ENCODE measurements around the gene GSTO2.

The GSTO2 gene

DNA sequence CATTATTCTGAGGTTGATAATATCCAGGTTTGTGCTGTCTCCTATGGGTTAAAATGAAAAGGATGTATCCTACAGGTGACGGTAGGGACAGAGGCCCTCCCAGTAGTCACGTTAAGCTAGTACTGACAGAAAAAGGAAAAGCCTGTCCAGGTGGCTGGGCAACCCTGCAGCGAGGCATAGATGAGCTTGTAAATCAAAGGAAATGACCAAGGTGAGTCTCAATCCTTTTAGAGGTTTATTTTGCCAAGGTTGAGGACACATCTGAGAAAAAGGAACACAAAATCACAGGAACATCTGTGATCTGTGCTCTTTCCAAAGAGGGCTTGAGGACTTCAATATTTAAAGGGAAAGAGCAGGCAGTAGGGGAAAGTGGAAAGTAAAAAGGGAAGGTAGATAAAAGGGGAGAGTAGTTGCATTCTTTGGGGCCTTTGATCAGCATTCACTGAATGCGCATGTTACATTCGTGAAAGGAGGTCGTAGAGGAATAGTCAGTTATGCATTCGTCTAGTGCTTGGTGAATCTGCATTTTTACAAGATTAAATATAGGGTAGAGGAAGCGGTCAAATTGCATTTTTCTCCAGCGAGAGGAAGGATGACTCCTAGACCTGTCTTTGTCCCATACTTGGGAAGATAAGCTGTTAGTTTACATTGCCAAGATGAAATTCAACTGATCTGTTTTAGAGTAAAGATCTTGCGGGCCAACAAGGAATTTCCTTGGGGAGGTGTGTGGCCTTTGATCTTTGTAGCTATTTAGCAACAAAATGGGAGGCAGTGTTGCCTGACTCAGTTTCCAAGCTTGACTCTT, 15.2 kb upstream of the GSTO2 start:
- no peak for DNase-seq (ENCODE audit: low spot score)

DNA sequence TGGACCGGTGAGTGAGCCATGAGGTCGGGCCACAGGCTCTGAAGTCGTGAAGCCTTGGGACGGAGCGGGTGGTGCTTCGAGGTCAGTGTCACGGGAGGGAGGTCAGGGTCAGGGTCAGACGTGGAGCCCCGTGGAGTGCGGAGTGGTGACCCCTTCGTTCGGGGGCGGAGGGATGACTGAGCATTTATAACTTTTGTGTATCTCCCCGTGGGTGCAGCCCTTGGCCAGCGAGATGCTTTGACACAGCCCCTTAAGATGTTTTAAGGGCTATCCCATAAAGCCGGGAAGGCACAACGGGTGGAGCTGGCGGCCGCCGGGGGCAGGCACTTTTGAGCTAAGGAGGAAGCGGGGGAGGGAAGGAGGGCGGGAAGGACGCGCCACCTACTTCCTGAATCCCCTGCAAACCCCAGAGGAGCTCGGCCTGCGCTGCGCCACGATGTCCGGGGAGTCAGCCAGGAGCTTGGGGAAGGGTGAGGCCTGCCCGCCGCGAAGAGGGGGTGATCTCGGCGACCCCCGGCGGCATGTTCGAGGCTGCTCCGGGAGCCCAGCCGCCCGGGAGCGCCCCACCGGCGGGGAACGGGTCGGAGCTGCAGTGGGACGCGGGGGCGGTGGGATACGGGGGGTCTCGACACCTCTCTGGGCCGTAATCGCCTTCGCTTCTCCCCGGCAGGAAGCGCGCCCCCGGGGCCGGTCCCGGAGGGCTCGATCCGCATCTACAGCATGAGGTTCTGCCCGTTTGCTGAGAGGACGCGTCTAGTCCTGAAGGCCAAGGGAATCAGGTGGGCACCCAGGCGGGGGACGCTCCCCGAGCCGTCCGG, 14.3 kb upstream of the GSTO2 start, which contains the start of gene GSTO1:
Gene GSTO1, plus strand, starts transcription at position 400 of the 818 bp plus-strand sequence. Its CDS starts 37 bp downstream, at position 437.
- peak; percentile 88 for DNase-seq (ENCODE audit: low spot score)

DNA sequence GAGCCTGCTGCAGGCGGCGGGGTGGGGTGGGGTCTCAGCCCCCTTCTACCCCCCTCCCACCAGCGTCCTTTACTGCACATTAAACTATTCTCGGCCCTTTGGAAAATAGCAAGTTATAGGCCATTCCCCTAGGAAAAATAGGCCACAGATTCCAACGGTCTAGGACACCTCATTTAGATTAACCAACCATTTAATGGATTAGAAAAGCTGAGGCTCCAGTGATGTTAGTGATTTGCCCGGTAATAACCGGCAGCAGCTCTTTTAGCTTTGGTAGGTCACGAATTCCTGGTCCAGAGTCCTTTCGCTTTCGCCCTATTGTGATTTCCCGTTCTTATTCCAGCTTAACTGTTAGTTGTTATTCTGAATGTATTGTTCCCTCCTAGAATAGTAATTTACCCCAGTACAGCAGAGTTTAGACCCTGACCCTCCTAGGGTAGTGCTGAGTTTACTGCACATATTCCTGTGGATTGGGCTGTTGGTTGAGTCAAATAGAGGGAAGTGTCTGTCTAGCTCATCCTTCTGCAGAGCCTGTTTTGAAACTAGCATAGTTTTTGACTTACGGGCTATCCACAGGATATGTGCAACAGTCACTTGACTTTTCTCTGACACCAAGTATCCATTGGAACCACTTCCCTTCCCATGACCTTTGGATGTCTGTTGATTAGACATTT, 13.5 kb upstream of the GSTO2 start:
- DNase-seq (ENCODE audit: low spot score) = peak; percentile 56

DNA sequence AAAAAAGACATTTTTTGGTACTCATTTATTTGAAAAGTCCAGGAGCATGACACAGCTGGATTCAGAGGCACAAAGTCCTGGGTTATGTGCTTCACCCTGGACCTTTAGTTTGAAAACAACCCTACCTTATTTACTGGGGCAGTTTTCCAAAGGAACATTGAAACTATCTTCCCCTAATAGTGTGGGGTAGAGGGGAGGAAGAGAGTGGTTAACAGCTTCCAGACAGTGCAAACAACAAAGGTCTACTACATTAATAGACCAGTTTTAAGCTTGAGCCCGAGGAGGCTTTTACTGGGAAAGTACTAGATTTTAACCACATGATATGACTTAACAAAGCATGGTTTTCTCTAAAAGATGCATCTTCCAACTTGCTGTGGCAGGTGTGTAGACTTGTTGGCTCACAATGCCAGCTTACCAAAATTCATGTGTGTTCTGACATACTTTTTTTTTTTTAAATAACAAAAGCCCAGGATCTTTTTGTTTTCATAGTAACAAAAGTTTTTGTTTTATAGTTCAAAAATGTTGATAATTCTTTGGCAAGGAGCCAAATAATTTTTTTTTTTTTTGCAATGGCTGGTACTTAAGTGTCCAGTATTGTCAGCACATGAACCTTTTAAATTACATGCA, 12.5 kb upstream of the GSTO2 start:
- no peak for DNase-seq (ENCODE audit: low spot score)

DNA sequence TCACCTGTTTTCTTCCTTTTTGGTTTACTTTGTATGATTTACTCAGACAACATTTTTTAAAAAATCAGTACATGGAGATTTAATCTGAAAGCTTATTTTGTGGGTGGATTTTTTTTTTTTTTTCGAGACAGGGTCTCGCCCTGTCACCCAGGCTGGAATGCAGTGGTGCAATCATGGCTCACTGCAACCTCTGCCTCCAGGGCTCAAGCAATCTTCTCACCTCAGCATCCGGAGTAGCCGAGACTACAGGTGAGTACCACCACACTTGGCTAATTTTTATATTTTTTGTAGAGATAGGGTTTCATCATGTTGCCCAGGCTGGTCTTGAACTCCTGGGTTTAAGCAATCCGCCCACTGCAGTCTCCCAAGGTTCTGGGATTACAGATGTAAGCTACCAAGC, 11.7 kb upstream of the GSTO2 start:
- DNase-seq (ENCODE audit: low spot score) = no peak

DNA sequence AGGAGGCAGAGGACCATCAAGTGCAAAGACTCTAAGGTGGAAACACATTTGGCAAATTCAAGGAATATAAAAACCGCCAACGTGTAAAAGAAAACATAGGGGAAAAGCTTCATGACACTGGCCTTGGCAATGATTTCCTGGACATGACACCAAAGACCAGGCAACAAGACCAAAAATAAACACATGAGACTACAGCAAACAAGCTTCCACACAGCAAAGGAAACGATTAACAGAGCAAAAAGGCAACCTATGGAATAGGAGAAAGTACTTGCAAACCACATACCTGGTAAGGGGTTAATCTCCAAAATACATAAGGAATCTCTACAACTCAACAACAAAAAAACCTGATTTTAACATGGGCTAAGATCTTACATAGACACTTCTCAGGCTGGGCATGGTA, 10.8 kb upstream of the GSTO2 start:
- no peak for DNase-seq (ENCODE audit: low spot score)

DNA sequence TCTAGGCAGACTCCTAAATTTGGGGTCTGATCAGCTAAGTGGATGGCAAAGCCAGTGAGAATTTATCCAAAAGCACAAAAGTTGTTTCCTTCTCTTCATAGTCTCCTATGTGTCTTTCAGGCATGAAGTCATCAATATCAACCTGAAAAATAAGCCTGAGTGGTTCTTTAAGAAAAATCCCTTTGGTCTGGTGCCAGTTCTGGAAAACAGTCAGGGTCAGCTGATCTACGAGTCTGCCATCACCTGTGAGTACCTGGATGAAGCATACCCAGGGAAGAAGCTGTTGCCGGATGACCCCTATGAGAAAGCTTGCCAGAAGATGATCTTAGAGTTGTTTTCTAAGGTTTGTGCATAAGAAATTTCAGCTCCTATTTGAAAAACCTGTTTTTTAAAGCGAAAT, 9.5 kb upstream of the GSTO2 start:
- no peak for DNase-seq (ENCODE audit: low spot score)

DNA sequence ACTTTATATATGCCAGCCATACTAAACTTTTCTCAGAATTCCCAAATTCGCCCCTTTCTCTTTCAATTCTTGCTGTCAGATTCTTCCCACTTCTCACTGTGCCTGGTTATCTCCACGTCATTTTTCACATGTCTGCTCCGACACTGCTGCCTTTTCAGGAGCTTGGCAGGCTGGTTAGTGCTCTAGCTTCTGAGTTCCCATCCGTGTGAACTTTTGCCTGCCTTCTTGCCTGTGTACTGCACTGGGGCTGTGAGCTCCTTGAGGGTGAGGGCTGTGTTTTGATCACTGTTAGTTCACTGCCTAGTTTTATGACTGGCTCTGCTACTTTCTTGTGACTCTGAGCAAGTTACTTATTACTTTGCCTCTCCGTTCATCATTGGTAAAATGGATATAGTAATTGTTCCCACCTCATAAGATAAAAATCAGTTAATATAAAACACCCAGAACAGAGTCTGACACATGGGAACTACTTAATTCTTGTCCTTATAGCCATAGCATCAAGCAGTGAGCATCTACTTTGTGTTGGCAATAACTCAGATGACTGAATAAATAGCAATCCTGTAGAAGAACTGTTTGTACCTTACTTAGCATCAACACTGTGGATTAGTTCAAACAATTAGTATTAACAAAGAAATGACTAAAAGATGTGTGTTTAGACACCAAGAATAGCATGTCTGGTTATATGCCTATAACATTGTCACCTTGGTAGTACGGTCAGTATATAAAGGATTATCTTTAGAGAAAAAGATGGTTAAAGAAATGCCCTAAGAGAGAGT, 8.8 kb upstream of the GSTO2 start:
- DNase-seq (ENCODE audit: low spot score) = no peak

DNA sequence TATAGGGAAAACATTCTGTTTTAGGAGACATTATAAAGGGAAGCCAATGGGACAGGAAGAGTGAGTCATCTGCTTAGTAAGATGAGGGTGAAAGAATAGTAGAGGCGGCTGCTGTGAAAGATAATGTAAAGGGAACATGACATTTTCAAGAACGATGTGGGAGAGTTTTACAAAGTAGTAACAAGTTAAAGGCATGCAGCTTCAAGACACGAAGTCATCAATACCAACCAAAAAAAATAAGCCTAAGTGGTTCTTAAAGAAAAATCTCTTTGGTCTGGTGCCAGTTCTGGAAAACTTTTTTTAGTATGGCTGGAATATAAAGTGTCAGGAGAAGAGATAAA, 8.2 kb upstream of the GSTO2 start:
- DNase-seq (ENCODE audit: low spot score) = no peak

DNA sequence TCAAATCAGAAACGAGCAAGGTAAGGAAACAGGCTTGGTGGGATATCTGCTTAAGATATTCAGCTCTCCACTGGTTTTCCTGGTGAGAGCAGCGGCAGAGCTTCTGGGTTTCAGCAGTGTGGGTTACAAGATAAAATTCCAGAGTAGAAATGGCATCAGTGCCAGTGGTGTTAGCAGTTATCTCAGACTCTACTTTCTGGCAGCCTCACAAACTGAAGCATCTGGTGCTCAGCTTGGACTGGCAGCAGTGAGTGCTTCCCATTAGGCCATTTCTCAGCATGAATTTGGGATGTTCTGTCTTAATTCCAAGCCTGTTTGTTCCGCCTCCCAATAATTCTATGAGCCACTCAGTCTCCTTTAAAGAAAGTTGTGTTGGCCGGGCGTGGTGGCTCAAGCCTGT, 6.9 kb upstream of the GSTO2 start:
- peak; percentile 39 for DNase-seq (ENCODE audit: low spot score)

DNA sequence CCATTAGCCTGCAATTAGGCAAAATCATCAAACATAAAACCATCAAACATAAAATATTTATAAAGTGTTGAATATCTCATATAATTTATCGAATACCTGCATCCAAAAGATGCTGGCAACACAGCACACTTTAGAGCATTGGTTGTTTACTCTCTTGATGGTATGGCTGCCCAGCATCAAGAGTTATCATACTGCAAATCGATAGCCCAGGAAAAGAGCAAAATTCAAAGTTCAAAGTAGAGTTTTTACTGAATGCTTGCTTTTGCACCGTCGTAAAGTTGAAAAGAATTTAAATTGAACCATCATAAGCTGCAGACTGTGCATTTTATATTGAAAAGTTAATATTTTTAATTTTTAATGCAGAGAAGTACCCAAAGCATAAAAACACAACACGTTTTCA, 4.2 kb upstream of the GSTO2 start:
- DNase-seq (ENCODE audit: low spot score) = no peak

DNA sequence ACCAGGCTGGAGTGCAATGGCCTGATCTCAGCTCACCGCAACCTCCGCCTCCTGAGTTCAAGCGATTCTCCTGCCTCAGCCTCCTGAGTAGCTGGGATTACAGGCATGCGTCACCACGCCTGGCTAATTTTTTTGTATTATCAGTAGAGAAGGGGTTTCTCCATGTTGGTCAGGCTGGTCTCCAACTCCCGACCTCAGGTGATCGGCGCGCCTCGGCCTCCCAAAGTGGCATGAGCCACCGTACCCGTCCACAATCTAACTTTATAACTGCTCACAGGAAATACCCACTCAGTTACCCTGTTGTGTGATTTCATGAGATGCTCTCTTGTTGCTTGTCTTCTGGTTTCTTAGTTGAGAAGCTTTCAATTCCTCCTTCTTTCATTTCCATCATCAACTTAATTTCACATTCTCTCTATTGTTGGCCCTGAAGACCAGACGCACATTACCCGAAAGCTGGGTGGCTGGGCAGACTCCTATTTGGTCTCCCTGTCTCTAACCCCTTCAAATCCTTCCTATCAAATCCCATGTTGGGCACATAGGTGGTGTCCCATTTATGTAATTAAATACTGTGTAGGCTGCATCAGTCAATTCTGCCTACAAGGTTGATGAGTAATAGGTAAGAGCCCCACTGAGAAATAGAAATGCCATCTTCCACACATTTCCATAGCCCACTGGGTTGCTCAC, 1.1 kb upstream of the GSTO2 start:
- DNase-seq (ENCODE audit: low spot score) = no peak

DNA sequence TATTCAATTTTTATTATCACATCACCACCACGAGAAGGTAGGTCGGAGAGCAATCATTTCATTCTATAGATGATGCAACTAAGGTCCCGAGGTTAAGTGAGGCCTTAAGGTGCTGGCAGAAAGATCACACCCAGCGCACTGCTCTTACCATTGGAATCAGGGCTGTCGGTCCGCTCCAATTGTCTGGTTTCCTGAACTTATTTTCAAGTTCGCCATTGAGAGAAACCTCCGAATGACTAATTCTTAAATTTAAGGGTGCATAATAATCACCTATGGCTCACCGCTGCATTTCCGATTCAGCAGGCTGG, 625 bp upstream of the GSTO2 start:
- DNase-seq (ENCODE audit: low spot score) = no peak

DNA sequence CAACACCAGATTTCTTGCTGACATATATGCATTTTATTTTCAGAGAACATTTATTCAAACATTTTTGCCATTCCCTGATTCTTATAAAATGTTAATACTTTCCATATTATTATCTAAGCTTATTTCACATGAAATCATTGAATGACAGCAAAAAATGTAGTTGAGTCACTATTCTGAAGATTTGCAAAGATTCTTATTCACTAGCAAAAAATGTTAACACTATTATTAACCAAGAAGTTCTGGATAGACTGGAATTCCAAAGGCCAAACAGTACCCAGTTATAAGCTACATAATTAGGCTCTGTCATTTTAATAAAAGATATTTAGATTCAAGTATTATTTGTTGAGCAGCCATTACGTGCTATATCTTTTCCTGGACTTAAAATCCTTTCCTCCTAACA, 4.3 kb downstream of the GSTO2 start:
- no peak for DNase-seq (ENCODE audit: low spot score)

DNA sequence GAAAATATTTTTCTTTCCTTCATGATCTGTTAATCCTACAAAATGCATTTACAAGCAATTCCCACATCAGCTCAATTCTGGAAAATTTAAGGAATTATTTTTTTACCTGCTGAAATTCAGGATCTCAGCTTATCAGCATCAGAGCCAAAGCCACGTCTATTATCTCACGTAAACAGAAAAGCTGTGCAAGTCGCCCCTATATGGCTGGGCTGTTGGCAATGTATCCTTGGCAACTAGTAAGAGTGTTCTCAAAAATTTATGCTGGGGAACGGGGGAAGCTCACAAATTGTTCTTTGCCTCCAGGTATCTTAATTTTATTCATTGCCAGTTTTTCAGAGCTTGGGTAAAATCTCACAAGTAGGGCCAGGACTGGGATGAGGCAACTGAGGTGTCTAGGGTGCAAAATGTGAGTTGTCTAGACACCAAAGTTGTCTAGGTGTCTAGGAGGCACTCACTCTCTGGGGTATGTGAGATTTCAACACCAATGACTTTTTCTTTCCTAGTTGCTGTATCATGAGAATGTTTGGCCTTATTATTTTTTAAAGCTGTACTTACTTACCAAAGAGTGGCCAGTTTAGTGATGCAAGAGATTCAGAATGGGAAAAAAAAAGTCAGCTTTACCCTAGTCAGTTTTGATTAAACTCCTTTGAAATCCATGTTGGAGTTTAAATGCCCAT, 5.1 kb downstream of the GSTO2 start:
- DNase-seq (ENCODE audit: low spot score) = no peak

DNA sequence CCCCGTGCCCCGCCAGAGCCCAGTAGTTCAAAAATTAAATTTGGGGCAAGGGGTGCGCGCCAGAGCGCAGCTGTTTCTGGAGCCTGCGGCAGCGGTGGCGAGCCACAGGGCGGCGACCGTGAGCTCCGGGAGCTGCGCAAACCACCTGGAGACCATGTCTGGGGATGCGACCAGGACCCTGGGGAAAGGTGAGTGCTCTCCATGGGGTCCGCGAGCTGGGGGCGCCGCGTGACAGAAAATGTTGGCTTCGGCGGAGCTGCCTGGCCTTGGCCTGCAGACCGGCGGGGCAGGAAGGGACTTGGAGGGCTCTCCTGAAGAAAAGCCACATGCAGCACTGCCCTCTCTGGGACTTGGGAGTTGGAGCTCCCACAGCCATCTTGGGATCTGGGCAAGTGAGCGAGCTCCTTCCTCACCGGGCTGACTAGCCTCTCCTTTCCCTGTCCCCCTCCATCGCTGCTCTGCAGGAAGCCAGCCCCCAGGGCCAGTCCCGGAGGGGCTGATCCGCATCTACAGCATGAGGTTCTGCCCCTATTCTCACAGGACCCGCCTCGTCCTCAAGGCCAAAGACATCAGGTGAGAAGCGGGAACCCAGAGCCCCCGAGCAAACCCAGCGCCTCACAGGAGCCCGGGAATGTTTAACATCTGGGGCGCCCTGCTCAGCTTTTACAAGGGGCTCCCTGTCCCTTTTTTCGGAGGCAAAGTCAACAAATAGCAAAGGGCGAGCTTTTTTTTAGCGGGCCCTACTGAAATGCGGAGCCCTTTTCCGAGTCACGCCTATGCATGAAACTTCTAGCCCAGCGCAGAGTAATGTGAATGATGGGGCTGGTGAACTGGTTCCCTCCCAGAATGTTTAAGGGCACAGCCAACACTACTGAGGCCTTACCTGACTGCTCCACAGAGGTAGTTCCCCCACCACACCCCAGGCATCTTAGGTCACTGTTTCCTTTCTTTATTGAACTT, 6.1 kb downstream of the GSTO2 start:
- peak; percentile 67 for DNase-seq (ENCODE audit: low spot score)

DNA sequence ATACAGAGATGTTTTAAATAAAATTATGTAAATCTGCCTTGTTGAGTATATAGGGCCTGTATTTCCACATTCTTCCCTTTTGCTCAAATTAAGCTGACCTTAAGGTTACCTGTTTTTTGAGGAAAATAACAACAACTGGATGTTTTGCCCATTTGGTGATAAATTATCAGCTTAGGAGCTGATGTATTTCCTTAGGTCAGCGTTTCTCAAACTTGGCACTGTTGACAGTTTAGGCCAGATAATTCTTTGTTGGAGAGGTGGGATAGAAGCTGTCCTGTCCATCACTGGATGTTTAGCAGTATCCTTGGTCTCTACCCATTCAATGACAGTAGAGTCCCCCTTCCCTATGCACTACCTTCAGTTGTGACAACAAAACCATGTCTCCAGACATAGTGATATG, 7.2 kb downstream of the GSTO2 start:
- DNase-seq (ENCODE audit: low spot score) = no peak

DNA sequence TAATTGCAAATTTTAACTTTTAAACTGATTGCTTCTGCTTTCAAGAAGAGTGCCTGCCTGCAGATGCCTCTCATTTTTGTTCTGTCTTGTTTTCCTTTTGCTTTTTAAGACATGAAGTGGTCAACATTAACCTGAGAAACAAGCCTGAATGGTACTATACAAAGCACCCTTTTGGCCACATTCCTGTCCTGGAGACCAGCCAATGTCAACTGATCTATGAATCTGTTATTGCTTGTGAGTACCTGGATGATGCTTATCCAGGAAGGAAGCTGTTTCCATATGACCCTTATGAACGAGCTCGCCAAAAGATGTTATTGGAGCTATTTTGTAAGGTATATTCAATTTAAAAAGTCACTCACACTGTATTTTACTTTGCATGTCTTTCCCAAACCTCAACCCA, 8.8 kb downstream of the GSTO2 start:
- no peak for DNase-seq (ENCODE audit: low spot score)

DNA sequence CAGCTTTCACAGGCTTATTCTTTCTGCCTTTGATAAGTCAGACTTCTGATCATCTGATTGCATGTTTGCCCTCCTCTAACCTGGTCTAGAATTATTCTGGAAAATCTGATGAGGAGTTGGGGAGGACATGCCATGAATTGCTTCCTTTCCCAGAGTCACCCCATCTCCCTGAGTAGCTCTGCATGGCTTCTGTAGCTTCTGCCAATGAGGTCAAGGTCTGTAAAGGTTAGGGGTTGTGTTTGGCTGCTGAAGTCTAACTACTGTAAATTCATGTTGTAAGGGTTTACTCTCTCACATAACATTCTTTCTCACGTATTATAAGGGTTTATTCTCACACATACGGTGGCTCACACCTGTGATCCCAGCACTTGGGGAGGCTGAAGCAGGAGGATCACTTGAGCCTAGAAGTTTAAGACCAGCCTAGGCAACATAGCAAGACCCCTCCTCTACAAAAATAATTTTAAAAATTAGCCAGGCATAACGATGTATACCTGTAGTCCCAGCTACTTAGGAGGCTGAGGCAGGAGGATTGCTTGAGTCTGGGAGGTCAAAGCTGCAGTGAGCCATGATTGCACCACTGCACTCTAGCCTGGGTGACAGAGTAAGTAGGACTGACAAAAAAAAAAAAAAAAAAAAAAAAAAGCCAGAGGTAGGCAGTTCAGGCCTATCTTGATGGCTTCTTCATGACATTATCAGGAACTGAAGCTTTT, 10.7 kb downstream of the GSTO2 start:
- no peak for DNase-seq (ENCODE audit: low spot score)

All from Ammon's horn (tissue), 1 donor.